ENCODE data around the gene TOB1.
"Not testable (repeated sequence)": the region's sequence is repeated elsewhere in the genome, so short reads cannot be mapped to it uniquely, and the experiment has no call there.

TOB1 gene

DNA sequence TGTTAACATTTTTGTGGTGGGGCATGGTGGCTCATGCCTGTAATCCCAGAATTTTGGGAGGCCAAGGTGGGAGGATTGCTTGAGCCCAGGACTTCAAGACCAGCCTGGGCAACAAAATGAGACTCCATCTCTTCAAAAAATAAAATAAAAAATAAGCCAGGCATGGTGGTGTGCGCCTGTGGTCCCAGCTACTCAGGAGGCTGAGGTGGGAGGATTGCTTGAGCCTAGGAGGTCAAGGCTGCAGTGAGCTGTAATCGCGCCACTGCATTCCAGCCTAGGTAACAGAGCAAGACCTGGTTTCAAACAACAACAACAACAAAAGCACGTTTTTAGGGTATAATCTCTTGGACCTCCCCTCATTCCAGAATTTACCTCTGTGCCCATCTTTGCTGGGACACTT, 28.4 kb upstream of the TOB1 start:
- FAIRE-seq = not testable (repeated sequence)

GRCh38 chr17:50893183-50893993, 27.2 kb upstream of the TOB1 start:
- no peak for FAIRE-seq

- no peak for FAIRE-seq
These were observed 26.1 kb upstream of the TOB1 start for GRCh38 chr17:50892101-50892776.

DNA sequence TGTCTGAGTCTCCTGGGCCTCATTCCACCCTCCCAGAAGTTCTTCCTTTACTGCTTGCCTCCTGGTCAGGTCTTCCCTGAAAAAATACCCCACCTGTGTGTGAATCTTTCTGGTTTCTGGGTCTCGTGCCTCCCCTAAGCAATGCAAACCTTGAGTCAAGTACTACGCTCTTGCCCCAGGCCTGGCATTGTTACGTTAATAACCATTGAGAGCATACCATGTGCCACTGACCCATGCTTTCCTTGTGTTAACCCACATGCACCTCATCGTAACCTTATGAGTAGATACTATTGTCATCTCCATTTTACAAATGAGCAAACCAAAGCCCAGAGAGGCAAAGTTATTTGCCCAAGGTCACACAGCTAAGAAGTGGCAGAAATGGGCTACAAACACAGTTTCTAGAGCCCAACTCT, 25.4 kb upstream of the TOB1 start:
- no peak for FAIRE-seq

- no peak for FAIRE-seq
These were observed 24.7 kb upstream of the TOB1 start for GRCh38 chr17:50890675-50891516.

DNA sequence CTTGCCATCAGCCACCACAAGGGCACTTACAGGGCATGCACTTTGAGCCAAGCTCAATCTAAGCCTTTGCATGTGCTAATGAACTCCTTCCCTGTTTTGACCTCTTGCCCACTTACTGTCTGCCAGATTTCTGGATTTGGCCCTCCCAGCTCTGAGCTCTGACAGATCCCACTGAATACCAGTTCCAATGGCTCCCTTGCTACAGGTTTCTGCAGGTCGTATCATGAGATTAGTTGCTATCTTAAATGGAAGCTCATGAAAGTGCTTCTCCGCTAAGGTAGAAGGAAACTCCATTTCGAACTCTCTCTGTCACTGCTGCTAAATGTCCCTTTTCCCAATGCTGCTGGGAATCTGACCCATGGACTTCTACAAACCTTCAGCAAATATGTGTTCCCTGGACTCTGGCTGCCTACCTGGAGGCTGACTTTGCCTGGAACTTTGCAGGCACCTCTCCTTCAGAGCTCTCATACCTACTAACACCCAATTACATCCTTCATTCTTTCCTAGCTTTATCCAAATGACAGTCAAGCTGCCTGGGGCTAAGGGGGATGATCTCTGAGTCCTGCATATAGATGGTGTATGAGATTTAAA, 23.5 kb upstream of the TOB1 start:
- FAIRE-seq = no peak

- FAIRE-seq = no peak
These were observed 21.6 kb upstream of the TOB1 start for GRCh38 chr17:50887705-50888245.

DNA sequence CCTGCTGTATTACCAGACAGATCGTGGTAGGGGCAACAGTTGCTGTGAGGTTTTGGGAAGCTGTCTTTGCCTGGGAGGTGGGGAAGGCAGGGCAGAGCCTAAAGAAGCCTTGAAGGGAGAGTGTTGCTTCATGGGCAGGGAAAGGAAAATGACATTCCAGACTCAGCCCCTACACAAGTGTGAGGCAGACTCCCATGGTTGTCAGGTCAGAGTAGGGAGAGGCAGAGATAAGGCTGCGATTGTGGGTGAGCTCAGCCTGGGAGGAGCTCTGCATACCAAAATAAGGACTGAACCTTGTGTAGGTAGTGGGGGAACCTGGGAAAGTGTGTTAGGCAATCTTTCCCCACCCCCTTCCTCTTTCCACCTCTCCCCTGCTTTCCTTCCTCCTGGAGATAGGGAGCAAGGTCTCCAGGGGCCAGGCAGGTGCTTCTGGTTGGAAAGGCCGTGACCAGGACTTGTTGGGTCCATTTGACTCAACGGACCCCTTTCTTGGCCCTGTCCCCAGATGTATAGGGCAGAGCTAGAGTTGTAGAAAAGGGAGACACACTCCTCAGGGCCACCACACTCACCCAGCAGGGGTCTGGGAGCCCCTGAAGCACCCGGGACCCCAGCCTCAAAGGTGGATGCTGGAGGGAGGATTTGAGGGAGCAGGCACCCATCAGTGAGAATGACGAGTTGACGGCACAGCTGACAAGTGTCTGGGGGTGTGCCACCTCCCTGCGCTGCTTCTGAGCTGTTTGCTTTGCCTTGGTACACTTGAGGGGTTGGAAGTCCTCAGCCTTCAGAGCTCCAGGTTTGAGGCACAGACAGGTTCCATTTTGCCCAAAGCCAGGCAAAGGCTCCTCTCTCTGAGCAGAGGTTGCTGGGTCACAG, 18.5 kb upstream of the TOB1 start:
- no peak for FAIRE-seq

DNA sequence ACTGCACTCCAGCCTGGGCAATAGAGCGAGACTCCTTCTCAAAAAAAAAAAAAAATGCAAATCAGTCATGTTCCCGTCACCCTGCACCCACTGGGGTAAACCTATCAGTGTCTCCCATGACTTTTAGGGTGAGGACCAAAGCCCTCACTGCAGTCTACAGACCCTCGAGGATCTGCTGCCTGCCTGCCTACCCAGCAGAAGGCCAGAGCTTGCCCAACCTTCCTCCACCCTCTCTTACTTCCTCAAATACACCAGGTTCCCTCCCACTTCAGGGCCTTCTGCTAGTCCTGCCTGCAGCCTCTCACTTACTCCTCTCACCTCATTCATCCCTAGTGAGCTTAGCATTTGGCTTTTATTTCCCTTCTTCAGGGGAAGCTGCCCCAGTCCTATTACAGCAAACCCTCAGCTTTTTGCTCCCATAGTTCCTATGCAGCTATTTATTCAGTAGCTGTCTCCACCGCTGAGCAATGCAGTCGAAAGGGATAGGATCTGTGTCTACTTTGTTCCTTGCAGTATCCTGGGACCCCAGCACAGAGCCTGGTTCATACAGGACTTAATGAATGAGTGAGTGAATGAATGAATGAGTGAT, 17.8 kb upstream of the TOB1 start:
- FAIRE-seq = no peak

DNA sequence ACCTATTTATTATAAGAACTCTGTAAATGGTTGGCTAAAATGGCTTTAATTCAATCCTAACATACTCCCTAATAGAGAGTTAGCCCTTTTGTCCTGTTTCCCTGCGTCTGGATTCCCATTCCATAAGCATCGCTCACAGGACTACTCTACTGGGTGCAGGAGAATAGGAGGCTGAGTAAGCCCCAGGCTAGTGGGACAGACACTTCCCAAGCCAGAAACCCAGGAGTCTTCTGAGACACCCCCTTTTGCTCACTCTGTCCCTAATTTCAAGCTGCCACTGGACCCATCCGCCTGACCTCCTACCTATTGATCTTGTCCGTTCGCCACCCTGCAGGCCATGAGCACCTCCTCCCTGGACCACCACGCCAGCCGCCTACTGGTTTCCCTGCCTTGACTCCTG, 16.7 kb upstream of the TOB1 start:
- no peak for FAIRE-seq

GRCh38 chr17:50881182-50881581, 15.0 kb upstream of the TOB1 start:
- FAIRE-seq = no peak

DNA sequence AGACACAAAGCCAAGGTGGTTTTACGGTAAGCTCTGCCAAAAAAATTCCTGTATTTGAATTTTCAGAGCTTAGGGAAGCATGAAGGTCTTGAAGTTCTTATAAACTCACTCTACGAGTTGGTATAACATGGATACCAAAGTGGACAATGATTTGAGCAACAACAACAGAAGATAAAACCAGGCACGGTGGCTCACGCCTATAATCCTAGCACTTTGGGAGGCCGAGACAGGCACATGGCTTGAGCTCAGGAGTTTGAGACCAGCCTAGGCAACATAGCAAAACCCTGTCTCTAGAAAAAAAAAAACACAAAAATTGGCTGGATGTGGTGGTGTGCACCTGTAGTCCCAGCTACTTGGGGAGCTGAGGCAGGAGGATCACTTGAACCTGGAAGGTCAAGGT, 12.9 kb upstream of the TOB1 start:
- FAIRE-seq = no peak

GRCh38 chr17:50877838-50878237, 11.7 kb upstream of the TOB1 start:
- FAIRE-seq = no peak

DNA sequence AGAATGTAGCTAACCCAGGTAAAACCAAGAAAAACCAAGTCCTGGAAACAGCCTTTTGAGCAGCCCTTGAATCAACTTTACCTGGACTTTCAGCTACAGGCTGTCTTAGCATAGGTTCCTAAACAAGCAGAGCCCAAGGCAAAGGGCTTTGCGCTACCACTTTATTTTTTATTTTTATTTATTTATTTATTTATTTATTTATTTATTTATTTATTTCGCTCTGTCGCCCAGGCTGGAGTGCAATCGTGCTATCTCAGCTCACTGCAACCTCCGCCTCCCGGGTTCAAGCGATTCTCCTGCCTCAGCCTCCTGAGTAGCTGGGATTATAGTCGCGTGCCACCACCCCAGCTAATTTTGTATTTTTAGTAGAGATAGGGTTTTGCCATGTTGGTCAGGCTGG, 10.9 kb upstream of the TOB1 start:
- not testable (repeated sequence) for FAIRE-seq

GRCh38 chr17:50875074-50875473, 8.9 kb upstream of the TOB1 start:
- no peak for FAIRE-seq

- no peak for FAIRE-seq
These were observed 6.7 kb upstream of the TOB1 start for GRCh38 chr17:50872710-50873424.

DNA sequence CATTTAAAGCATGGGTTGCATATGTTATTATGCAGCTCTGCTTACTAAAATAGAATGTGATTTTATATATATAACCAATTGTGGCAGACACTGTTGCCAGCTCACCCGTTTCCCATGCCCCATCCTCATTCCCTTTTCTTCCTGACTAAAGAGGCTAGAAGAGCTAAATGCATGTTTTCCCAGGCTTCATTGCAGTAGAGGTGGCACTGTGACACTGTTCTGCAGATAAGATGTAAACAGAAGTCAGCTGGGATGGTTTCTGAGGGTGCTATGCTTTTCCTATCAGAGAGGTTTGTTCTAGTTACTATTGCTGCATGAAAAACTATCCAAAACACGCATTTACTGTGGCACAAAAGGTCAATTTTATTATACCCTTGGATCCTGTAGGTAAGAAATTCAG, 5.7 kb upstream of the TOB1 start:
- FAIRE-seq = no peak

DNA sequence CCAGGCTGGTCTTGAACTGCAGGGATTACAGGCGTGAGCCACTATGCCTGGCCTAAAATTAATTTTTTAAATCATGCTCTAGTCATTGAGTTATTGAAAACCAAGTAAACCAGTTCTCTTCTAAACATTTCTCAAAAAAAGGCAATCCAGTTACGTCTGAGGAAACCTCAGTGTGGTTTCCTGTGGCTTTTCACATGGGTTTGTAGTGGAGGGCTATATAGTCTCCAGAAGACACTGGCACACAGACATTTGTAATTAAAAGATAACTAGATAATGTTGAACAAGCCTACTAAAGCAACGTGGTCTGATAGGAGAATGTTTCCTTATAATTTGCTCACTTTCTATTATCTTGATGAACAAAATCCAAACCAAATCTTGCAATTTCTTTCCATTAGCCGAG, 5.2 kb upstream of the TOB1 start:
- no peak for FAIRE-seq

DNA sequence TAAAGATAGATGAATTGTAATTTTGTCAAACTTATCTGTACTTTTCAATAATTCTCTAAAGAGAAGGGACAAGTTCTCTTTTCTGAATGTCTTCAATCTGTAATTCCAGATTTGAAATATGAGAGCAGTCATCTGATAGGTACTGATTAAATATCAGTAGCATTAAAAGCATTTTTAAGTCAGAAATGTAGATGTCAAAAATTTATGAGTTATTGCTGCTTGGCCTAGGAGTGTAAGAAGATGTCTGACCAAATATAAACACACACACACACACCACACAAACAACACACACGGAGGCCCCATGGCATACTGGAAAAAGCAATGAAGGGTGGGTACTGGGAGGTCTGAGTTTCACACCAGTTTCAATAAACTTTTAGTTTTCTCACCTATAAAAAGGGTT, 2.4 kb upstream of the TOB1 start:
- FAIRE-seq = no peak

DNA sequence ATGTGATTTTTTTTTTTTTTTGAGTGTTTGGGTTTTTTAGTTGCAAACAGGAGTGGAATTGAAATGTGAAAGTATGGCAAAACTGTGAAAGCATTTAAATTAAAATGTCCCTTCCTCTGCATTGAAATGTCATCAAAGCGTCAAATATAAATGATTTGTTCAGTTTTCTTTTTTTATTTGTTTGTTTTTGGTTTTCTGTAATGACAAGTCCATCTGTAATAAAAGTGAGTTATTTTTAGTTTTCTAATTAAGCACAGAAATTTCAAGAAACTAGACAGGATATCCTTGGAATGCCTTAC, 1.9 kb upstream of the TOB1 start:
- FAIRE-seq = no peak
